Measurements from ENCODE around the gene C10orf90. TPM values are rescaled to one million over a fixed set of nuclear protein-coding genes. Genes with fewer than 3 reads are reported as not detected.

The C10orf90 gene
- total RNA-seq, 1 experiment from 2014 or later, result not detected

DNA sequence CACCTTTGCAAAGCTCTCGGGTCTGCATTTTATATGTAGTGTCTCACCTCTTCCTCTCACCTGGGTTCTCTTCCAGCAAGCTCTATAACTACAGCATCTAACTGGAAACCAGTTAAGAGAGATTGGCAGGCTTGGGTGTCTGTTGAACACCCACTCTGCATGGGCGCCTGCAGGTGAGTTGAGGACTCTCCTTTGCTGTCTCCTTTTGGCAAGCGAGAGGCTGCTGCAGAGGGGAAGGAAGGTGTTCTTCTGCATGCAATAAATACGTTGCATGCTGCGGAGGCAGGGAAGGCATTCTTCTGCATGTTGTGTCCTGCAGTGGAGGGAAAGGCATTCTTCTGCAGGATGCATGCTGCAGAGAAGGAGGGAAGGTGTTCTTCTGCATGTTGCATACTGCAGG is 200.8 kb downstream of the C10orf90 start:
- Mint-ChIP-seq H3K27me3 (ENCODE audit: insufficient read depth, unreplicated experiment) (no peaks in the 10 kb centered on the region), H3K36me3 (ENCODE audit: insufficient read depth, unreplicated experiment) (no peaks in the 10 kb centered on the region), H3K27ac (ENCODE audit: low read depth, unreplicated experiment) (no peak overlapping the region), H3K4me1 (ENCODE audit: insufficient read depth, unreplicated experiment) (no peaks in the 10 kb centered on the region), H3K4me3 (ENCODE audit: unreplicated experiment) (no peak overlapping the region), H3K9me3 (ENCODE audit: unreplicated experiment) (peaks cover 10% of the 10 kb centered on the region)
- DNase-seq (ENCODE audit: unreplicated experiment), result no peak
- TF ChIP-seq, protein P1, sequence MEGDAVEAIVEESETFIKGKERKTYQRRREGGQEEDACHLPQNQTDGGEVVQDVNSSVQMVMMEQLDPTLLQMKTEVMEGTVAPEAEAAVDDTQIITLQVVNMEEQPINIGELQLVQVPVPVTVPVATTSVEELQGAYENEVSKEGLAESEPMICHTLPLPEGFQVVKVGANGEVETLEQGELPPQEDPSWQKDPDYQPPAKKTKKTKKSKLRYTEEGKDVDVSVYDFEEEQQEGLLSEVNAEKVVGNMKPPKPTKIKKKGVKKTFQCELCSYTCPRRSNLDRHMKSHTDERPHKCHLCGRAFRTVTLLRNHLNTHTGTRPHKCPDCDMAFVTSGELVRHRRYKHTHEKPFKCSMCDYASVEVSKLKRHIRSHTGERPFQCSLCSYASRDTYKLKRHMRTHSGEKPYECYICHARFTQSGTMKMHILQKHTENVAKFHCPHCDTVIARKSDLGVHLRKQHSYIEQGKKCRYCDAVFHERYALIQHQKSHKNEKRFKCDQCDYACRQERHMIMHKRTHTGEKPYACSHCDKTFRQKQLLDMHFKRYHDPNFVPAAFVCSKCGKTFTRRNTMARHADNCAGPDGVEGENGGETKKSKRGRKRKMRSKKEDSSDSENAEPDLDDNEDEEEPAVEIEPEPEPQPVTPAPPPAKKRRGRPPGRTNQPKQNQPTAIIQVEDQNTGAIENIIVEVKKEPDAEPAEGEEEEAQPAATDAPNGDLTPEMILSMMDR (IDR thresholded peaks at IDR 0.05; ENCODE audit: unreplicated experiment), result no peak
- POLR2A ChIA-PET, result no interaction called here
- CTCF ChIA-PET, result interaction anchor here (0.7 kb wide), 1 partner anchor 67 kb away, joined by 4 read pairs; no protein-coding TSS in a partner anchor
- no TSS peak for BruUV-seq (replicated peaks)
- intact Hi-C loops (cut with micrococcal nuclease), result no loop called here

DNA sequence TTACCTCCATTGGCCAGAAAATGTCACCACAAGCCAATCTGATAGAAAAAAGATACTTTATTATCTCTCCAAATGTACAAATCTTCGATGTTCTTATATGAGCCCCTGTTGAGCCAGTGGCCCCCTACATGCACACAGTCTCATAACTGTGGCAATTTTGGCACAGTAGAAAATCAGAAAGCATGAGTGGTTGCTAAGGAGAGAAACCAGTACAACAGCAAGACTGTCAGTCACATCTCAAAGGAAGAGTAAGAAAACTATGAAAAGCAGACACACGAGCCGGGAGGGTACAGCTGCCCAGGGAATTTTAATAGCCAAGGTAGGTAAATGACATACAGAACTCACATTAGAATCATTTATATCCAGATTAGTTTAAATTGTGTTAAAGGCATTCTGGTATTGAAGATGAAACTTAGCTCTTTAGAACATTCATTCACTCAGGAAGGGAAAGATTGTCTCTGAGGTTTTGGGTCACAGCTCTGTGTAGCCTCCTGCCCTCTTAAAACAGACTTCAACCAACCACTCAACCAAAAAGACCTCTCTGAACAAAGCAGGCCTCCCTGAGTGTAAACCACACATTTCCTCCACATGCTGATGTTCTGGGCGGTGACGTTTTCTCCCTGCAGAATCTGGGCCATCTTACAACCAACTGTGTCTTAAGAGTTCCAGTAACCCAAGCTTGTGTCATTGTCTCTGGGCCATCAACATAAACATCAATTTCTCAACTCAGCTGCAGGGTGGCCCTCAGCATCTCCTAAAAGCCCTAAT is 201.4 kb downstream of the C10orf90 start:
- TF ChIP-seq, protein P1 (IDR thresholded peaks at IDR 0.05; ENCODE audit: unreplicated experiment), result no peak
- ChIA-PET CTCF (interaction anchor here (0.7 kb wide), 1 partner anchor 67 kb away, joined by 4 read pairs; no protein-coding TSS in a partner anchor), POLR2A (no interaction called here)
- no peak overlapping the region for H3K4me3 Mint-ChIP-seq (ENCODE audit: unreplicated experiment)
- BruUV-seq (replicated peaks), result no TSS peak
- H3K9me3 Mint-ChIP-seq (ENCODE audit: unreplicated experiment), result peaks cover 10% of the 10 kb centered on the region
- no peaks in the 10 kb centered on the region for H3K36me3 Mint-ChIP-seq (ENCODE audit: insufficient read depth, unreplicated experiment)
- no peak for DNase-seq (ENCODE audit: unreplicated experiment)
- H3K4me1 Mint-ChIP-seq (ENCODE audit: insufficient read depth, unreplicated experiment), result no peaks in the 10 kb centered on the region
- intact Hi-C loops (cut with micrococcal nuclease), result no loop called here
- no peak overlapping the region for H3K27ac Mint-ChIP-seq (ENCODE audit: low read depth, unreplicated experiment)
- H3K27me3 Mint-ChIP-seq (ENCODE audit: insufficient read depth, unreplicated experiment), result no peaks in the 10 kb centered on the region

DNA sequence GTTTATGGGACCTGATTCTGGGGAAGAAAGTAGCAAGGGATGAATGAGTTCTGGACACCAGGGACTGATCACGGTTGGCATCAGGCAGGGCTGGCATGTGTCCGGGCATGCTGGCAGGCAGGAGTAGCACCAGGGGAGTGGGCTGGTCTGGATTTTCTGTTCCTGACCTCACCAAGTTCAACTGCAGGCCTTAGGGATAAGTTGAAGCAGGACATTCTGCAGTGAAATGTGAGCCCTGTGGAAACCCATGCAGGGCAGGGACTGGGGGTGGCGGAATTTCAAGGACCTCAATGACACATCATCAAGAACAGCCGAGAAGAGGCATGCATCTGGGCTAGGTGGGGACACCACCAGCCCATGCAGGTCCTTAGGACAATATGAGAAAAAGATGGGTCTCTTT is 202.0 kb downstream of the C10orf90 start:
- TF ChIP-seq, protein P1 (IDR thresholded peaks at IDR 0.05; ENCODE audit: unreplicated experiment), result no peak
- Mint-ChIP-seq H3K4me3 (ENCODE audit: unreplicated experiment) (no peak overlapping the region), H3K27ac (ENCODE audit: low read depth, unreplicated experiment) (no peak overlapping the region), H3K27me3 (ENCODE audit: insufficient read depth, unreplicated experiment) (no peaks in the 10 kb centered on the region), H3K9me3 (ENCODE audit: unreplicated experiment) (peaks cover 7% of the 10 kb centered on the region), H3K36me3 (ENCODE audit: insufficient read depth, unreplicated experiment) (no peaks in the 10 kb centered on the region), H3K4me1 (ENCODE audit: insufficient read depth, unreplicated experiment) (no peaks in the 10 kb centered on the region)
- intact Hi-C loops (cut with micrococcal nuclease), result no loop called here
- no TSS peak for BruUV-seq (replicated peaks)
- DNase-seq (ENCODE audit: unreplicated experiment), result no peak
- ChIA-PET CTCF (interaction anchor here (0.7 kb wide), 1 partner anchor 15 kb away, joined by 4 read pairs; no protein-coding TSS in a partner anchor), POLR2A (no interaction called here)

DNA sequence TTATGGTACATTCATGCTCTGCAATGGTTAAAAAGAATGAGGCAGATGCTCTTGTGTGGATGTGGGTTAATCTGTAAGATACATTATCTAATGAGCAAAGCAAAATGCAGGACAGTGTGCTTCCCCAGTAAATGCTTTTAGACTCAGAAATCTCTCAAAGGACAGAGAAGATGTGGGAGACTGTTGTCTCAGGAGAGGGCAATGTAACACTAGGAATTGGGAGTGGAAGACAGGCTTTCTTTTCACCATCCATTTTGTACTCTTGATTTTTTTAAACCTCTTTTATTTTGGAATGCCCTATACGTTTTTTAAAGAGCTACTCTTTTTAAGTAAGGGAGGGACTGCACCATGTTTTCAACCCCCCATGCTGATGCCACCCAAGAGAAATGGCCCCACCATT is 204.7 kb downstream of the C10orf90 start:
- no peaks in the 10 kb centered on the region for H3K4me1 Mint-ChIP-seq (ENCODE audit: insufficient read depth, unreplicated experiment)
- intact Hi-C loops (cut with micrococcal nuclease), result no loop called here
- ChIA-PET CTCF (interaction anchor here (0.6 to 1.4 kb wide), 4 partner anchors 8 to 471 kb away, joined by 3 read pairs; no protein-coding TSS in a partner anchor), POLR2A (no interaction called here)
- no peak overlapping the region for H3K27ac Mint-ChIP-seq (ENCODE audit: low read depth, unreplicated experiment)
- no peak overlapping the region for H3K4me3 Mint-ChIP-seq (ENCODE audit: unreplicated experiment)
- DNase-seq (ENCODE audit: unreplicated experiment), result no peak
- TF ChIP-seq, protein P1 (IDR thresholded peaks at IDR 0.05; ENCODE audit: unreplicated experiment), result no peak
- no peaks in the 10 kb centered on the region for H3K9me3 Mint-ChIP-seq (ENCODE audit: unreplicated experiment)
- H3K36me3 Mint-ChIP-seq (ENCODE audit: insufficient read depth, unreplicated experiment), result peaks cover 5% of the 10 kb centered on the region
- no peaks in the 10 kb centered on the region for H3K27me3 Mint-ChIP-seq (ENCODE audit: insufficient read depth, unreplicated experiment)
- no TSS peak for BruUV-seq (replicated peaks)
